ENCODE data around the gene SOX4. TPM values are rescaled to one million over a fixed set of nuclear protein-coding genes. Genes with fewer than 3 reads are reported as not detected.
A peak's percentile ranks its signal among the peaks of the same experiment; 100 is the strongest.

SOX4 gene
- total RNA-seq, 1 donor from 2014 or later, result 92.7 TPM

DNA sequence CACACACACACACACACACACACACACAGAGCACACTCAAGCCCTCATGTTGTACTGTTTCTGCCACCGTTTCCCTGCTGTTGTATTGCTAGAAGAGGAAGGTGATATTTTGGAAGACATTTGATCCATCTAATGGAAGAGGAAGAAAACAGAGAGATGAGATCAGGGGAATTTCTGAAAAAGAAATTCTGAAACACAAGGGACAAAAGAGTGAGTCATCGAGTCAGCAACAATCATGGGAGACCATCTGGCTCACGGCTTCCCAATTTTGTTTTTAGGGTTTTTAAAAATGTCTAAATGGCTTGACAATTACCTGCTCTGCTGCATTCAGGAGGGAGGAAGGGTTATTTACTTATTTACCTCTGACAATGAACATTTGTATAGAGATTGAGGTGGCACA lies 22.0 kb downstream of the SOX4 start:
- TF ChIP-seq, protein P1, sequence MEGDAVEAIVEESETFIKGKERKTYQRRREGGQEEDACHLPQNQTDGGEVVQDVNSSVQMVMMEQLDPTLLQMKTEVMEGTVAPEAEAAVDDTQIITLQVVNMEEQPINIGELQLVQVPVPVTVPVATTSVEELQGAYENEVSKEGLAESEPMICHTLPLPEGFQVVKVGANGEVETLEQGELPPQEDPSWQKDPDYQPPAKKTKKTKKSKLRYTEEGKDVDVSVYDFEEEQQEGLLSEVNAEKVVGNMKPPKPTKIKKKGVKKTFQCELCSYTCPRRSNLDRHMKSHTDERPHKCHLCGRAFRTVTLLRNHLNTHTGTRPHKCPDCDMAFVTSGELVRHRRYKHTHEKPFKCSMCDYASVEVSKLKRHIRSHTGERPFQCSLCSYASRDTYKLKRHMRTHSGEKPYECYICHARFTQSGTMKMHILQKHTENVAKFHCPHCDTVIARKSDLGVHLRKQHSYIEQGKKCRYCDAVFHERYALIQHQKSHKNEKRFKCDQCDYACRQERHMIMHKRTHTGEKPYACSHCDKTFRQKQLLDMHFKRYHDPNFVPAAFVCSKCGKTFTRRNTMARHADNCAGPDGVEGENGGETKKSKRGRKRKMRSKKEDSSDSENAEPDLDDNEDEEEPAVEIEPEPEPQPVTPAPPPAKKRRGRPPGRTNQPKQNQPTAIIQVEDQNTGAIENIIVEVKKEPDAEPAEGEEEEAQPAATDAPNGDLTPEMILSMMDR (conservative IDR thresholded peaks at IDR 0.05), result no peak
- H3K9me3 Mint-ChIP-seq, result no peaks in the 10 kb centered on the region
- peaks cover 26% of the 10 kb centered on the region for H3K4me1 Mint-ChIP-seq
- H3K27me3 Mint-ChIP-seq (ENCODE audit: low read depth), result no peaks in the 10 kb centered on the region
- no peak overlapping the region for H3K4me3 Mint-ChIP-seq
- DNase-seq (ENCODE audit: low read depth, low spot score), result no peak
- H3K27ac Mint-ChIP-seq (ENCODE audit: unreplicated experiment), result no peak overlapping the region
- no peaks in the 10 kb centered on the region for H3K36me3 Mint-ChIP-seq (ENCODE audit: low read depth)

DNA sequence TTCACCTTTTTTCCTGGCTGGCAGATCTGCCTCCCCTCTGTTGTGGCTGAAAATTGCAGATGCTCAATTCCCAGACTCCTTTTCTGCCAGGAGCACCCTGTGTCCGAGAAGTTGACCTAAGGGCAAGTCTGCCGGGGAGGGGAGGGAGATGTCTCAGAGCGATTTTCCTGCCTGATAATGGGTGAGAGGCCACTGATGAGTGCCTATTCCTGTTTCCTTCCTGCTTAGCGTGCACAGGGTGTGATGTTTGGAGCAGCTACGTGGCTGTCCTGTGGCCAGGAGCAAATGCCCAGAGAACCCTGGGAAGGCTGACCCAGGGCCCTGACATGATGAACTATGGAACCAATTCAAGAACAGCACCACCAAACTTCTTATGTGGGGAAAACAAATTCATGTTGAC lies 22.5 kb downstream of the SOX4 start:
- DNase-seq (ENCODE audit: low read depth, low spot score), result no peak
- H3K9me3 Mint-ChIP-seq, result no peaks in the 10 kb centered on the region
- H3K4me3 Mint-ChIP-seq, result no peak overlapping the region
- TF ChIP-seq, protein P1 (conservative IDR thresholded peaks at IDR 0.05), result no peak
- H3K27ac Mint-ChIP-seq (ENCODE audit: unreplicated experiment), result peak overlapping the region; percentile 90
- H3K4me1 Mint-ChIP-seq, result peaks cover 26% of the 10 kb centered on the region
- H3K36me3 Mint-ChIP-seq (ENCODE audit: low read depth), result no peaks in the 10 kb centered on the region
- no peaks in the 10 kb centered on the region for H3K27me3 Mint-ChIP-seq (ENCODE audit: low read depth)

DNA sequence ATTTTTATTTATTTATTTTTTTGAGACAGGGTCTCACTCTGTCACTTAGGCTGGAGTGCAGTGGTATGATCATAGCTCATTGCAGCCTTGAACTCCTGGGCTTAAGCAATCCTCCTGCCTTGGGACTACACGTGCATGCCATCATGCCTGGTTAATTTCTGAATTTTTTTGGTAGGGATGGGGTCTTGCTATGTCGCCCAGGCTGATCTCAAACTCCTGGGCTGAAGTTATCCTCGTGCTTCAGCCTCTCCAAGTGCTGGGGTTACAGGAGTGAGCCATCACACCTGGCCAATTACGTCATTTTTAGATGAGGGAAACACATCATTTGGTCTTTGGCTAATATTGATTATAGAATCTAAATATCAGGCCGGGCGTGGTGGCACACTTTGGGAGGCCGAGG lies 32.1 kb downstream of the SOX4 start:
- TF ChIP-seq, protein P1 (conservative IDR thresholded peaks at IDR 0.05), result no peak
- H3K36me3 Mint-ChIP-seq (ENCODE audit: low read depth), result no peaks in the 10 kb centered on the region
- no peak overlapping the region for H3K27ac Mint-ChIP-seq (ENCODE audit: unreplicated experiment)
- H3K27me3 Mint-ChIP-seq (ENCODE audit: low read depth), result no peaks in the 10 kb centered on the region
- no peak overlapping the region for H3K4me3 Mint-ChIP-seq
- no peaks in the 10 kb centered on the region for H3K9me3 Mint-ChIP-seq
- no peaks in the 10 kb centered on the region for H3K4me1 Mint-ChIP-seq
- DNase-seq (ENCODE audit: low read depth, low spot score), result no peak

DNA sequence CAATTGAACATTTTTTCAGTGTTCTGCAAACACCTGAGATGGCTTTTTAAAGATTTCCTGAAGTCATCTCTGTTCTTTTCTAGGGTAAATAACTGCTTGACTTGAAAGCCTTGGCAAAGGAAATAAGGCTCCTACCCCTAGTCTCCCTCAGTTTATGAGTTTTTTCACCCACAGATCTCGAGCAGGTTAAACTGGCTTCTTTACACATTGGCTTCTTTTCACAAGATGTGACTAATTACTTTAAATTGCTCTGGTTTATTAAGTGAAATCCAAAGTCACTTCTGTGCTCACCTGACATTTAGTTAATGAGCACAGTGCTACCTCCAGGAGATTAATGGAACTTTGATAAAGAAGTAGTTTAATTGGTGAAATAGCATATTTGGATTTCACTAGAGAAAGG lies 33.2 kb downstream of the SOX4 start:
- Mint-ChIP-seq H3K27me3 (ENCODE audit: low read depth) (no peaks in the 10 kb centered on the region), H3K4me1 (no peaks in the 10 kb centered on the region), H3K9me3 (no peaks in the 10 kb centered on the region), H3K36me3 (ENCODE audit: low read depth) (no peaks in the 10 kb centered on the region), H3K27ac (ENCODE audit: unreplicated experiment) (no peak overlapping the region), H3K4me3 (no peak overlapping the region)
- TF ChIP-seq, protein P1 (conservative IDR thresholded peaks at IDR 0.05), result no peak
- DNase-seq (ENCODE audit: low read depth, low spot score), result no peak

DNA sequence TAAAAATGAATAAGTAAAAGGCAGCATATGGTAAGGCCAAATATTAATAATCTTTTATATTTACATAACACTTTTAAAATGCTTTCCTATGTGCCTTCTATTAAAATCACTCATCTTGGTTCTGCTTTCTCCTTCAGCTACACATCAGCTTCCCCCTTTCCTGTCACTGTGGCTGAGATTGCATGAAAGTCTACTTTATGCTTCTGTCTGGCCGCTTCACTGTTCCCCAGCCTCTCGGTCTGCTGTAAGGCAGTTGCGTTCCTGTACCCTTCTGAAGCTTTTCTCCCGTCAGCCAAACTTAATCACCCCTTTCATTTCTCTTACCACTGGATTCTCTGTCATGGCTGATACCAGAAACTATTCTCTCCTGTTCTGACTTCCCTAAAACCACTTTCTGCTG lies 34.6 kb downstream of the SOX4 start:
- Mint-ChIP-seq H3K27ac (ENCODE audit: unreplicated experiment) (no peak overlapping the region), H3K27me3 (ENCODE audit: low read depth) (no peaks in the 10 kb centered on the region), H3K4me1 (no peaks in the 10 kb centered on the region), H3K4me3 (no peak overlapping the region), H3K36me3 (ENCODE audit: low read depth) (no peaks in the 10 kb centered on the region), H3K9me3 (no peaks in the 10 kb centered on the region)
- DNase-seq (ENCODE audit: low read depth, low spot score), result no peak
- TF ChIP-seq, protein P1 (conservative IDR thresholded peaks at IDR 0.05), result no peak
